GM19438 (cell line): ENCODE results near the gene SEH1L.

ENCODE experiments used
- ATAC-seq: cut with Tn5 transposase; IDR thresholded peaks from one replicate; pipeline ENCODE4 v1.9.1; 2021; ENCODE audit warnings: low read depth; ENCODE audit not compliant: unreplicated experiment

Gene SEH1L

GRCh38 chr18:13032173-13032572, 84.4 kb downstream of the SEH1L start:
- no peak for ATAC-seq

GRCh38 chr18:13035249-13035914, 87.6 kb downstream of the SEH1L start:
- no peak for ATAC-seq

- no peak for ATAC-seq
Observed at GRCh38 chr18:13036622-13037320, 89.0 kb downstream of the SEH1L start.
